ENCODE results near the gene BCAP29. TPM values are rescaled to one million over a fixed set of nuclear protein-coding genes. Genes with fewer than 3 reads are reported as not detected.

BCAP29 gene
- total and polyA plus RNA-seq, 9 of the 15 experiments (the other 6 are each of a cell fraction or from before 2014, with no cell fraction given), result 63.4 to 137 (median 79.7) TPM

DNA sequence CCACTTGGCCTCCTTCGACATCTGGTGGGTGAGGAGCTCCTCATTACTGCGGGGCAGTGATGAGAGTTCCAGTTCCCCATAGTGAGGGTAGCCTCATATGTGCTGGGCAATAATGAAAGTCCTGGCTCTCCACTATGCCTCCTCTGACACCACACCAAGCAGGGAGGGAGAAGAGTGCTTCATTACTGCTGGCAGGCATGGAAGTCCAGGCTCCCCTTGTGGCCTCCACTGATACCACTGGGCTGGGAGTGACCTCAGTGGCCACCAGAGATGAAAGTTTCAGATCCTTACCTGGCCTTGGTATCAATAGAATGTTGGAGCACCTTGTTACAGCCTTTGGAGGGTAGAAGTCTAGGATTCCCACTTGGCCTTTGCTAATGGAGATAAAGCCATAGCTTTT, 9.7 kb upstream of the BCAP29 start:
- intact Hi-C loops (cut with micrococcal nuclease) (no loop called here), in situ Hi-C loops (cut with MboI) (no loop called here)
- no peaks in the 10 kb centered on the region for H4K20me1 ChIP-seq (replicated peaks; ENCODE audit: control insufficient read depth, insufficient read depth, low read length)
- TF ChIP-seq, protein P1, sequence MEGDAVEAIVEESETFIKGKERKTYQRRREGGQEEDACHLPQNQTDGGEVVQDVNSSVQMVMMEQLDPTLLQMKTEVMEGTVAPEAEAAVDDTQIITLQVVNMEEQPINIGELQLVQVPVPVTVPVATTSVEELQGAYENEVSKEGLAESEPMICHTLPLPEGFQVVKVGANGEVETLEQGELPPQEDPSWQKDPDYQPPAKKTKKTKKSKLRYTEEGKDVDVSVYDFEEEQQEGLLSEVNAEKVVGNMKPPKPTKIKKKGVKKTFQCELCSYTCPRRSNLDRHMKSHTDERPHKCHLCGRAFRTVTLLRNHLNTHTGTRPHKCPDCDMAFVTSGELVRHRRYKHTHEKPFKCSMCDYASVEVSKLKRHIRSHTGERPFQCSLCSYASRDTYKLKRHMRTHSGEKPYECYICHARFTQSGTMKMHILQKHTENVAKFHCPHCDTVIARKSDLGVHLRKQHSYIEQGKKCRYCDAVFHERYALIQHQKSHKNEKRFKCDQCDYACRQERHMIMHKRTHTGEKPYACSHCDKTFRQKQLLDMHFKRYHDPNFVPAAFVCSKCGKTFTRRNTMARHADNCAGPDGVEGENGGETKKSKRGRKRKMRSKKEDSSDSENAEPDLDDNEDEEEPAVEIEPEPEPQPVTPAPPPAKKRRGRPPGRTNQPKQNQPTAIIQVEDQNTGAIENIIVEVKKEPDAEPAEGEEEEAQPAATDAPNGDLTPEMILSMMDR (IDR thresholded peaks at IDR 0.05 in 2 of 3, conservative IDR thresholded peaks at IDR 0.05 in 1 of 3; ENCODE audit: insufficient read depth in 2 of 3, low read depth in 1 of 3, low read length in 3 of 3), result peak in 1 of 3 experiments; percentile 26; a peak in 1 of 6 replicates
- no peak for TF ChIP-seq NONO (IDR thresholded peaks at IDR 0.05; ENCODE audit: low read depth in 2 of 2, low read length in 1 of 2)
- no peaks in the 10 kb centered on the region for H3K9me3 ChIP-seq (replicated peaks; ENCODE audit: control insufficient read depth, insufficient read depth, low read depth, low read length)
- no peak overlapping the region for H2AFZ ChIP-seq (ENCODE audit: low read depth, low read length)
- H3K4me3 ChIP-seq, result no peak overlapping the region
- peaks cover 72% of the 10 kb centered on the region for H3K36me3 ChIP-seq (ENCODE audit: control insufficient read depth, insufficient read depth, low read length)
- no peak overlapping the region for H3K27ac ChIP-seq (ENCODE audit: extremely low read depth, low read depth, low read length)
- no peak overlapping the region for H3K4me2 ChIP-seq (ENCODE audit: insufficient read depth, low read length)
- ChIA-PET POLR2A (no interaction called here), CTCF (ENCODE audit: low intra/inter-chr PET ratio) (no interaction called here)
- WGBS (ENCODE audit: insufficient coverage, low coverage, missing lambda C conversion rate), result 80% methylated on average over 2 of the region's 2 CpGs
- H3K27me3 ChIP-seq (ENCODE audit: control insufficient read depth in 2 of 2, insufficient read depth in 2 of 2, low read length in 2 of 2), result no peaks in the 10 kb centered on the region
- no peaks in the 10 kb centered on the region; a peak in 1 of 5 replicates for H3K4me1 ChIP-seq (replicated peaks in 1 of 2; ENCODE audit: control insufficient read depth in 2 of 2, insufficient read depth in 2 of 2, low read length in 2 of 2)
- no peak for DNase-seq (ENCODE audit: extremely low read depth in 1 of 4, low spot score in 3 of 4)
- H3K79me2 ChIP-seq (ENCODE audit: control insufficient read depth, insufficient read depth, low read length), result peaks cover 4% of the 10 kb centered on the region; the same call in 1 of the 3 replicates
- BruUV-seq (replicated peaks), result no TSS peak
- H3K9ac ChIP-seq (ENCODE audit: insufficient read depth in 1 of 2, low read depth in 2 of 2, low read length in 2 of 2), result peak overlapping the region in 1 of 2 experiments; percentile 74; a peak in 1 of 4 replicates
- no peaks in the 10 kb centered on the region for H3K9me1 ChIP-seq (ENCODE audit: control insufficient read depth, insufficient read depth, low read length)
- FAIRE-seq, result no peak
- ATAC-seq, result peak; percentile 76

DNA sequence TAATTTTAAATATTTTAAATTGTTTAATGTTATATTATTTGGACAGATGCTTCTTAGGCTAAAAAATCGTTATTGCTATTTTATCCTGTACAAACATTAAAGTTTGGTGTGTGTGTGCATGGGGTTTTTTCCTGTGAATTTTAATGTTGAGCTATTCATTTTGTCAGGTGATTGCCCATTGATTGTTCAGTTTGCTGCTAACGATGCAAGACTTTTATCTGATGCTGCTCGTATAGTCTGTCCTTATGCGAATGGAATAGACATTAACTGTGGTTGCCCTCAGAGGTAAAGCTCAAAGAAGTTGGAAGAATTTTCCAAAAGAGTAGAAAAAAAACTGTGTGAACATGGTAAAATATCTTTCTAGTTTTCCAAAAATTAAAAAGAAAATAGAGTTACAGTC, 6.5 kb upstream of the BCAP29 start:
- CTCF ChIA-PET (ENCODE audit: low intra/inter-chr PET ratio), result no interaction called here
- H3K4me2 ChIP-seq (ENCODE audit: insufficient read depth, low read length), result no peak overlapping the region
- no peak for FAIRE-seq
- ATAC-seq, result no peak
- no peaks in the 10 kb centered on the region for H3K9me3 ChIP-seq (replicated peaks; ENCODE audit: control insufficient read depth, insufficient read depth, low read depth, low read length)
- DNase-seq (ENCODE audit: extremely low read depth in 1 of 4, low spot score in 3 of 4), result no peak
- no peak overlapping the region for H2AFZ ChIP-seq (ENCODE audit: low read depth, low read length)
- no peaks in the 10 kb centered on the region for H3K9me1 ChIP-seq (ENCODE audit: control insufficient read depth, insufficient read depth, low read length)
- no peaks in the 10 kb centered on the region; a peak in 1 of 5 replicates for H3K4me1 ChIP-seq (replicated peaks in 1 of 2; ENCODE audit: control insufficient read depth in 2 of 2, insufficient read depth in 2 of 2, low read length in 2 of 2)
- no peak overlapping the region for H3K4me3 ChIP-seq
- intact Hi-C loops (cut with micrococcal nuclease) (no loop called here), in situ Hi-C loops (cut with MboI) (no loop called here)
- H3K79me2 ChIP-seq (ENCODE audit: control insufficient read depth, insufficient read depth, low read length), result no peaks in the 10 kb centered on the region
- H3K9ac ChIP-seq (ENCODE audit: insufficient read depth in 1 of 2, low read depth in 2 of 2, low read length in 2 of 2), result no peak overlapping the region
- no peaks in the 10 kb centered on the region for H4K20me1 ChIP-seq (replicated peaks; ENCODE audit: control insufficient read depth, insufficient read depth, low read length)
- WGBS (ENCODE audit: insufficient coverage, low coverage, missing lambda C conversion rate), result 53% methylated on average over 4 of the region's 4 CpGs
- no TSS peak for BruUV-seq (replicated peaks)
- no peak overlapping the region for H3K27ac ChIP-seq (ENCODE audit: extremely low read depth, low read depth, low read length)
- peaks cover 78% of the 10 kb centered on the region for H3K36me3 ChIP-seq (ENCODE audit: control insufficient read depth, insufficient read depth, low read length)
- H3K27me3 ChIP-seq (ENCODE audit: control insufficient read depth in 2 of 2, insufficient read depth in 2 of 2, low read length in 2 of 2), result no peaks in the 10 kb centered on the region
- POLR2A ChIA-PET, result interaction anchor here (0.5 kb wide), 1 partner anchor 404 kb away, joined by 3 read pairs; no protein-coding TSS in a partner anchor
- TF ChIP-seq, protein P2, sequence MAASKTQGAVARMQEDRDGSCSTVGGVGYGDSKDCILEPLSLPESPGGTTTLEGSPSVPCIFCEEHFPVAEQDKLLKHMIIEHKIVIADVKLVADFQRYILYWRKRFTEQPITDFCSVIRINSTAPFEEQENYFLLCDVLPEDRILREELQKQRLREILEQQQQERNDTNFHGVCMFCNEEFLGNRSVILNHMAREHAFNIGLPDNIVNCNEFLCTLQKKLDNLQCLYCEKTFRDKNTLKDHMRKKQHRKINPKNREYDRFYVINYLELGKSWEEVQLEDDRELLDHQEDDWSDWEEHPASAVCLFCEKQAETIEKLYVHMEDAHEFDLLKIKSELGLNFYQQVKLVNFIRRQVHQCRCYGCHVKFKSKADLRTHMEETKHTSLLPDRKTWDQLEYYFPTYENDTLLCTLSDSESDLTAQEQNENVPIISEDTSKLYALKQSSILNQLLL (CRISPR knock-in tag; IDR thresholded peaks at IDR 0.05; ENCODE audit: borderline replicate concordance), result no peak
- TF ChIP-seq, protein P3, sequence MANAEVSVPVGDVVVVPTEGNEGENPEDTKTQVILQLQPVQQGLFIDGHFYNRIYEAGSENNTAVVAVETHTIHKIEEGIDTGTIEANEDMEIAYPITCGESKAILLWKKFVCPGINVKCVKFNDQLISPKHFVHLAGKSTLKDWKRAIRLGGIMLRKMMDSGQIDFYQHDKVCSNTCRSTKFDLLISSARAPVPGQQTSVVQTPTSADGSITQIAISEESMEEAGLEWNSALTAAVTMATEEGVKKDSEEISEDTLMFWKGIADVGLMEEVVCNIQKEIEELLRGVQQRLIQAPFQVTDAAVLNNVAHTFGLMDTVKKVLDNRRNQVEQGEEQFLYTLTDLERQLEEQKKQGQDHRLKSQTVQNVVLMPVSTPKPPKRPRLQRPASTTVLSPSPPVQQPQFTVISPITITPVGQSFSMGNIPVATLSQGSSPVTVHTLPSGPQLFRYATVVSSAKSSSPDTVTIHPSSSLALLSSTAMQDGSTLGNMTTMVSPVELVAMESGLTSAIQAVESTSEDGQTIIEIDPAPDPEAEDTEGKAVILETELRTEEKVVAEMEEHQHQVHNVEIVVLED (CRISPR knock-in tag; IDR thresholded peaks at IDR 0.05), result no peak
- TF ChIP-seq POU5F1 (IDR thresholded peaks at IDR 0.05; ENCODE audit: borderline replicate concordance, low read depth, low read length, partially characterized antibody) (no peak), TCF3 (CRISPR knock-in tag; IDR thresholded peaks at IDR 0.05) (no peak), SOX6 (IDR thresholded peaks at IDR 0.05) (no peak), BACH1 (tag; IDR thresholded peaks at IDR 0.05) (no peak), MIER1 (IDR thresholded peaks at IDR 0.05; ENCODE audit: low read depth) (no peak), RB1 (IDR thresholded peaks at IDR 0.05; ENCODE audit: low read depth) (no peak), GABPB1 (CRISPR knock-in tag; IDR thresholded peaks at IDR 0.05) (no peak)
